ENCODE results near the gene SELENOM. TPM values are rescaled to one million over a fixed set of nuclear protein-coding genes. Genes with fewer than 3 reads are reported as not detected.

SELENOM gene
- total RNA-seq, 1 donor from 2014 or later: 1,262 TPM

- peak overlapping the region in 1 of 2 donors; percentile 16 for H3K4me3 ChIP-seq
- TF ChIP-seq, protein P1, sequence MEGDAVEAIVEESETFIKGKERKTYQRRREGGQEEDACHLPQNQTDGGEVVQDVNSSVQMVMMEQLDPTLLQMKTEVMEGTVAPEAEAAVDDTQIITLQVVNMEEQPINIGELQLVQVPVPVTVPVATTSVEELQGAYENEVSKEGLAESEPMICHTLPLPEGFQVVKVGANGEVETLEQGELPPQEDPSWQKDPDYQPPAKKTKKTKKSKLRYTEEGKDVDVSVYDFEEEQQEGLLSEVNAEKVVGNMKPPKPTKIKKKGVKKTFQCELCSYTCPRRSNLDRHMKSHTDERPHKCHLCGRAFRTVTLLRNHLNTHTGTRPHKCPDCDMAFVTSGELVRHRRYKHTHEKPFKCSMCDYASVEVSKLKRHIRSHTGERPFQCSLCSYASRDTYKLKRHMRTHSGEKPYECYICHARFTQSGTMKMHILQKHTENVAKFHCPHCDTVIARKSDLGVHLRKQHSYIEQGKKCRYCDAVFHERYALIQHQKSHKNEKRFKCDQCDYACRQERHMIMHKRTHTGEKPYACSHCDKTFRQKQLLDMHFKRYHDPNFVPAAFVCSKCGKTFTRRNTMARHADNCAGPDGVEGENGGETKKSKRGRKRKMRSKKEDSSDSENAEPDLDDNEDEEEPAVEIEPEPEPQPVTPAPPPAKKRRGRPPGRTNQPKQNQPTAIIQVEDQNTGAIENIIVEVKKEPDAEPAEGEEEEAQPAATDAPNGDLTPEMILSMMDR (IDR thresholded peaks at IDR 0.05): peak; percentile 73 to 83 (median 81)
- DNase-seq (ENCODE audit: low spot score in 2 of 2): peak in 1 of 2 donors; percentile 78
- H3K9me3 ChIP-seq: no peaks in the 10 kb centered on the region
- H3K27ac ChIP-seq: peak overlapping the region; percentile 98
- H3K36me3 ChIP-seq: peaks cover 80 to 89% of the 10 kb centered on the region in 2 donors
- no peaks in the 10 kb centered on the region for H3K27me3 ChIP-seq
- peaks cover 46 to 78% of the 10 kb centered on the region in 2 donors for H3K4me1 ChIP-seq
- intact Hi-C loops (cut with DNase I): loop anchor here (1.0 to 10.0 kb wide), 3 partner anchors 15 to 455 kb away; partner anchors contain the start of gene SLC35E4
Measured at GRCh38 chr22:31089160-31090100, 17.9 kb downstream of the SELENOM start.

- intact Hi-C loops (cut with DNase I): loop anchor here (10.0 kb wide), 1 partner anchor 454 kb away; the partner anchor contains the start of gene SLC35E4
- TF ChIP-seq, protein P1 (IDR thresholded peaks at IDR 0.05): no peak
- Histone ChIP-seq H3K9me3 (no peaks in the 10 kb centered on the region), H3K4me3 (peak overlapping the region in 1 of 2 donors; percentile 70), H3K4me1 (peaks cover 40 to 76% of the 10 kb centered on the region in 2 donors), H3K27ac (peak overlapping the region; percentile 98), H3K27me3 (no peaks in the 10 kb centered on the region), H3K36me3 (peaks cover 72 to 86% of the 10 kb centered on the region in 2 donors)
- DNase-seq (ENCODE audit: low spot score in 2 of 2): no peak
Measured at GRCh38 chr22:31088233-31088986, 19.0 kb downstream of the SELENOM start.

GRCh38 chr22:31087744-31088215 lies 19.6 kb downstream of the SELENOM start:
- Histone ChIP-seq H3K27me3 (no peaks in the 10 kb centered on the region), H3K27ac (peak overlapping the region; percentile 98), H3K4me1 (peaks cover 36 to 76% of the 10 kb centered on the region in 2 donors), H3K9me3 (no peaks in the 10 kb centered on the region), H3K4me3 (peak overlapping the region in 1 of 2 donors; percentile 70), H3K36me3 (peaks cover 72 to 86% of the 10 kb centered on the region in 2 donors)
- intact Hi-C loops (cut with DNase I): loop anchor here (10.0 kb wide), 1 partner anchor 453 kb away; the partner anchor contains the start of gene SLC35E4
- DNase-seq (ENCODE audit: low spot score in 2 of 2): no peak
- TF ChIP-seq, protein P1 (IDR thresholded peaks at IDR 0.05): no peak

DNA sequence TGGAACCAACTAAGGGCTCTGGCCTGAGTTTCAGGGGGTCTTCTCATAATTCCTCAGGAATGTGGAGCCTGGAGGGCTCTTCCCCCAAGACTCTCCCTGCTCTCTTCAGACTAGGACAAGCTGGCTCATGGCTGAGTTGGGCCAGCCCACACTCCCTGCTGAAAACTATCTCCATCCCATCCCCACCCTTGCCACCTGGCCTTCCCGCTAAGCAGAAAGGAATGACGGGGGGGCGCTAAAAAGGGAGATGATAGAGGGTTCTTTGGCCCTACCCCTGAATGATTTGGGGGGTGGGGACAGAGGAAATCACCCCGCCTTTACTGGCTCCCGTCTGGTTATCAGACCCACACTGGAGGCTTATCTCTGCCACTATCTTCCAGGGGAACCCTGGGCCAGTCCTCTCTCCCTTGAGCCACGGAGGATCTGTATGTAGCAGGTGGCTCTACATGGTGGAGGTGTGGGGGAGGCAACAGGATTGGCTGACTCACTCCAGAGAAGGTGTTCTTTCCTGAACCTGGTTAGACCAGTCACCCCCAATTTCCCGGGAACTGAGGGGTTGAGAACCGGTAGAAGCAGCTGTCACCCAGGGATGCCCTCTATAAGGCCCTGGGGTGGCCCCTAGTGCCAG lies 20.6 kb downstream of the SELENOM start:
- DNase-seq (ENCODE audit: low spot score in 2 of 2): no peak
- intact Hi-C loops (cut with DNase I): loop anchor here (10.0 kb wide), 1 partner anchor 452 kb away; the partner anchor contains the start of gene SLC35E4
- H3K27me3 ChIP-seq: no peaks in the 10 kb centered on the region
- peak overlapping the region; percentile 98 for H3K27ac ChIP-seq
- no peaks in the 10 kb centered on the region for H3K9me3 ChIP-seq
- TF ChIP-seq, protein P1 (IDR thresholded peaks at IDR 0.05): no peak
- peaks cover 30 to 68% of the 10 kb centered on the region in 2 donors for H3K4me1 ChIP-seq
- H3K36me3 ChIP-seq: peaks cover 63 to 76% of the 10 kb centered on the region in 2 donors
- peak overlapping the region in 1 of 2 donors; percentile 70 for H3K4me3 ChIP-seq

- H3K9me3 ChIP-seq: no peaks in the 10 kb centered on the region
- intact Hi-C loops (cut with DNase I): loop anchor here (1.0 to 10.0 kb wide), 2 partner anchors 138 to 451 kb away; partner anchors contain the start of gene SLC35E4
- no peak for DNase-seq (ENCODE audit: low spot score in 2 of 2)
- peaks cover 30 to 59% of the 10 kb centered on the region in 2 donors for H3K4me1 ChIP-seq
- TF ChIP-seq, protein P1 (IDR thresholded peaks at IDR 0.05): no peak
- no peaks in the 10 kb centered on the region for H3K27me3 ChIP-seq
- peaks cover 54 to 68% of the 10 kb centered on the region in 2 donors for H3K36me3 ChIP-seq
- peak overlapping the region; percentile 70 to 89 for H3K4me3 ChIP-seq
- peak overlapping the region; percentile 98 for H3K27ac ChIP-seq
Measured at GRCh38 chr22:31085928-31086327, 21.4 kb downstream of the SELENOM start.
